Daoy (cell line): ENCODE results near the gene MIXL1. TPM values are rescaled to one million over a fixed set of nuclear protein-coding genes. Genes with fewer than 3 reads are reported as not detected.

Source experiments
- DNase-seq: peaks from one replicate; pipeline ENCODE4 v3.0.0-alpha.2; 2015; ENCODE audit warnings: low read depth
- total RNA-seq: library from RNA; depleted of rRNA; stranded (reverse); fragments of >200 nt; shearing (Covaris generic); gene quantifications from 2 replicates; pipeline ENCODE4 v1.2.3, GENCODE V29; 2014; rRNA removed

MIXL1 gene
- total RNA-seq, 1 experiment from 2014 or later = 0.17 TPM

DNA sequence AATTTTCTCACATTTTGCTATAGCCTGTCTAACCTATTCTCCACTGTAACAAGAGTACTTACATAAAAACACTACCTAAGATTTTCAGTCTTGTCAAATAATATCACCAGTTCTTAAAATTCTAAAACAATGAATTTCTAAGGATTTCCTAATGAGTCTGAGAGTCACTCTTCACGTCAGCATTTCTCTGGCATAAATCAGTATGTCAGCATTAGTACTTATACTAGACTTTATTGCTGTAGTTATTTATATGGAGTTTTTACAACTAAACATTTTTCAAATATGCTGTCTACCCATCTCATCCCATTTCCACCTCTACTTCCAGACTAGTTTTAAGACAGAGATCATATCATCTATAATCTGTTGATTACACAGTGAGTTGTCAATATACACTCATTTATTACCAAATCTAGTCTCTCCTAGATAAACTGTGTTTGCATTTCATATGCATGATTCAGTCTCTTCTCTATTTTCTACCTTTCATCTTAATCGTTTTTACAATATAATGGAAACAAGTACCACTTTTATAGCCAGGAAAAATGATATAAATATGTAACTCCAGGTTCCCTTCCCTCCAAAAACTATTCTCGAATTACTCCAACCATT lies 52.7 kb downstream of the MIXL1 start:
- DNase-seq = no peak

Other genes starting within 250 kb of the MIXL1 start
- gene SDE2, start 224.3 kb upstream of the MIXL1 start, total RNA-seq = 21.0 and 22.5 TPM in 2 replicates
- 266 and 305 TPM in 2 replicates for gene H3-3A, start 160.9 kb upstream of the MIXL1 start, total RNA-seq
- gene ACBD3, start 36.9 kb upstream of the MIXL1 start, total RNA-seq = 57.0 and 58.2 TPM in 2 replicates
- 18.9 and 23.8 TPM in 2 replicates for gene LIN9, start 85.5 kb downstream of the MIXL1 start, total RNA-seq
- gene PARP1, start 184.4 kb downstream of the MIXL1 start, total RNA-seq = 237 and 242 TPM in 2 replicates